Dendritic cell treated with granulocyte-macrophage colony-stimulating factor and Interleukin-4, amounts not matched to agents 40 ng/mL and 50 ng/mL, for 4 days (primary cell): ENCODE results near the gene SOX8.

Experiments used
- H3K27ac Mint-ChIP-seq: one replicate; pipeline ENCODE4 v1.8.0; 2022; ENCODE audit warnings: mild to moderate bottlenecking, mixed read lengths
- H3K27me3 Mint-ChIP-seq: one replicate; pipeline ENCODE4 v1.8.0; 2022; ENCODE audit warnings: mild to moderate bottlenecking, mixed read lengths
- H3K36me3 Mint-ChIP-seq: one replicate; pipeline ENCODE4 v1.8.0; 2022; ENCODE audit warnings: low read depth, mixed read lengths
- H3K4me1 Mint-ChIP-seq: one replicate; pipeline ENCODE4 v1.8.0; 2022; ENCODE audit warnings: low read depth, mixed read lengths
- H3K4me3 Mint-ChIP-seq: one replicate; pipeline ENCODE4 v1.8.0; 2022; ENCODE audit warnings: mild to moderate bottlenecking, moderate library complexity, mixed read lengths
- H3K9me3 Mint-ChIP-seq: one replicate; pipeline ENCODE4 v1.8.0; 2022; ENCODE audit warnings: mixed read lengths
- intact Hi-C: fragments of 100-400 bp; cut with micrococcal nuclease; formaldehyde crosslinking; loops from one replicate; pipeline ENCODE4 v1.15.0; 2022

SOX8 gene

DNA sequence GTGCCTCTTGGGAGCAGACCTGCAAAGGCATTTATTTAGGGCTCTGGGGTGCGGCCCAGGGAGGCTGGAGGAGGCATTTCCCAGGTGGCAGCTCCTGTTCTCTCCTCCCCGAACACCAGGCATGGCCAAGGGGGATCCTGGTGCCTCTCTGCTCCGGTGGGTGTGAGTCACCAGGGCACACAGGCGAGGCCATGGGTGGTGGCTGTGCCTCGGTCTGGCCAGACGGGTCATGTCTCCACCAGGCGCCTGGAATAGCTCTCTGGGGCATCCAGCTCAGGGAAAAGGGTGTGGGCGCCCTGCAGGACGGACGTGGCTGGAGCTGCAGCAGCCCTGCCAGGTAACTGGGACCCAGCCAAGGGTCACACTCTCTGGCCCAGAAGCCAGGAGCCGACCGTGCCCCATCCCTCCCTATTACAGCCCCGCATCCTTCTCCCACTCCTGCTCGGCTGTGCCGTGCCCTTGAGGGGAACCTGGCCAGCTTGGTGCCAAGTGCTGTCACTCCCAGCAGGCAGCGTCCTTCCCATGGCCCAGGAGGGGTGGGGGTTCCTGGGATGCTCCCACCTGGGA lies 25.8 kb downstream of the SOX8 start:
- H3K27ac Mint-ChIP-seq, result no peak overlapping the region
- no peaks in the 10 kb centered on the region for H3K4me1 Mint-ChIP-seq
- intact Hi-C loops, result no loop called here
- H3K27me3 Mint-ChIP-seq, result peaks cover 24% of the 10 kb centered on the region
- H3K36me3 Mint-ChIP-seq, result no peaks in the 10 kb centered on the region
- no peak overlapping the region for H3K4me3 Mint-ChIP-seq
- H3K9me3 Mint-ChIP-seq, result no peaks in the 10 kb centered on the region

DNA sequence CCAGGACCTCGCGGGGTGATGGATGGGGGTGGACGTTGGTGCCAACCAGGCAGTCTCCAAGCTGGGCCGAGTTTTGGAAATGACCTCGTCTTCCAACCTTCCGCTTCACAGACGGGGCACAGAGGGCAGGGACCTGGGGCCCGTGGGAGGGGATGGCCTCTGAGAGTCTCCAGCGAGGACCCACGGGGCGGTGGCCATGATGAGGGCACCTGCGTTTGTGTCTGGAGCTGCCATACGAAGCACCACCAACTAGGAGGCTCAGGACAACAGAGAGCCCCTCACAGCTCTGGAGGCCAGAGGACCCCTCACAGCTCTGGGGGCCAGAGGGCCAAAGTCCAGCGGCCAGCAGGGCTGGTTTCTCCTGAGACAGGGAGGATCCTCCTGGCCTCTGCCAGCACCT lies 26.5 kb downstream of the SOX8 start:
- intact Hi-C loops, result no loop called here
- H3K4me3 Mint-ChIP-seq, result no peak overlapping the region

DNA sequence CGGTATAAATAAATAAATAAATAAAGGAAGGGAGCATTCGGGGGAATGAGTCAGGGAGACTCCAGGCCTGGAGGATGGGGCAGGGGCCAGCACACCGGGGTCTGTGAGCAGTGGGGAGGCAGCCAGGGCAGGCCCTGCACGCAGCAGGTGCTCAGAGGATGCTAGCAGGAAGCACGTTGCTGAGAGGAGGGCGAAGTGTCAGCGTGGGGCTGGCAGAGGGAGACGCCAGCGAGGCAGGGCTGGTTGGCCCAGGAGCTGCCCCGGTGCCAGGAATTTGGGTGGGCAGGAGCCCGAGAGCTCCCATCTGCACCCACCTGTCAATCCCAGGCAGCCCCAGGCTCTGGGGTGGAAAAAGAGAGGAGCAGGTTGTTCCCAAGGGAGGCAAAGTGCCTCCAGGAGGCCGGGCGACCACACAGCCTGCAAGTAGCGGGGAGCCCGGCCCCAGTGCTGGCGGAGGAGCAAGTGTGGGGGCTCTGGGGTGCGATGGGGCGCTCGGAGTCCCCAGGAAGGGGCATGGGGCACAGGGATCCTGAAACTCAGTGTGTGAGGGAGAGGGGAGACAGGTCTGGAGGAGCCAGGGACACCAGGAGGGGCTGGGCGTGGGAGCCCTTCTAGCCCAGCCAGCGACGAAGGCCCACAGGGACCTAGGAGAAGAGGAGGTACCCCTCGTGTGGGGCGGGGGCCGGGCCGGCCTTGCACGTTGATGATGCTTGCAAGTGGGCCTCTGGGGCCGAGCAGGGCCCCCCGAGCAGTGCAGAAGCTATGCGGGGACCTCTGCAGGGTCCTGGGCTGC lies 28.0 kb downstream of the SOX8 start:
- no peak overlapping the region for H3K27ac Mint-ChIP-seq
- H3K9me3 Mint-ChIP-seq, result no peaks in the 10 kb centered on the region
- H3K4me3 Mint-ChIP-seq, result no peak overlapping the region
- H3K4me1 Mint-ChIP-seq, result no peaks in the 10 kb centered on the region
- peaks cover 21% of the 10 kb centered on the region for H3K27me3 Mint-ChIP-seq
- H3K36me3 Mint-ChIP-seq, result no peaks in the 10 kb centered on the region
- intact Hi-C loops, result no loop called here

More for the DNA sequence above, 26.5 kb downstream of the SOX8 start:
- Mint-ChIP-seq H3K36me3 (no peaks in the 10 kb centered on the region), H3K4me1 (no peaks in the 10 kb centered on the region), H3K27ac (no peak overlapping the region), H3K9me3 (no peaks in the 10 kb centered on the region), H3K27me3 (peaks cover 24% of the 10 kb centered on the region)

DNA sequence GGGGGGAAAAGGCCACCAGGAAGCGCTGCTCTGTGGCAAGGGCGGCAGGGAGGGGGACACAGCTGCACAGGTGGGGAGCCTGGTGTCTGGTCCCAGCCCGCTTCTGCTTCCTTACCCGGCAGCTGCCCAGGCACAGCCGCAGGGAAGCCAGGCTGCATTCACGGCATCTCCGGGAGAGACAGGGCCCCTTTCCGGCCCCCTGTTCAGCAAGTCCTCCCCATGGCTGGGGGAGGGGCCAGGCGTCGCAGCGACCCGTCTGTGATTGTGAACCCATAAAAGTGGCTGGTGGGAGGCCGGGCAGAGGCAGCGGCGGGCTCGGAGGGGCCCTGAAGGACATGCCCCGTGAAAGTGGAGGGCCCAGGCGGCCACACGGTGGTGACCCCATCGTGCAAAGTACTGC lies 28.7 kb downstream of the SOX8 start:
- peaks cover 21% of the 10 kb centered on the region for H3K27me3 Mint-ChIP-seq
- H3K4me1 Mint-ChIP-seq, result no peaks in the 10 kb centered on the region
- H3K9me3 Mint-ChIP-seq, result no peaks in the 10 kb centered on the region
- no peak overlapping the region for H3K27ac Mint-ChIP-seq
- no peak overlapping the region for H3K4me3 Mint-ChIP-seq
- intact Hi-C loops, result no loop called here
- H3K36me3 Mint-ChIP-seq, result no peaks in the 10 kb centered on the region

DNA sequence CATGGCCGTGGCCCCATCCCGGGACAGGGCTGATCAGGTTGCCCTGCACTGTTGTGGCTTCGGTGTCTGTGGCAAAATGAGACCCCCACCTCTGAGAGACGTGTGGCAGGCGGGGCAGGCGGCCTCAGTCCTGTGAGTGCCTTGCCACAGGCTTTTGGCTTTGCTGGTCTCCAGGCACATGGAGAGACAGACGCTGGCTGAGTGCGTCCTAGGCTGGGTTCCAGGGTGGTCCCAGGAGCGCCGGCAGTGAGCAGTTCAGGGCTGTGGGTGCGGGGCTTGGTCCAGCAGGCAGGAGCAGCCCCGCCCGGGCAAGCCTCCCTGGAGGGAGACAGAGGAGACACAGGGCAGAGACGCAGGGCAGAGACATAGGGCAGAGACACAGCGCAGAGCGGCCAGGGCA lies 29.2 kb downstream of the SOX8 start:
- Mint-ChIP-seq H3K4me1 (no peaks in the 10 kb centered on the region), H3K9me3 (no peaks in the 10 kb centered on the region), H3K36me3 (no peaks in the 10 kb centered on the region), H3K27ac (no peak overlapping the region), H3K4me3 (no peak overlapping the region), H3K27me3 (peaks cover 21% of the 10 kb centered on the region)
- intact Hi-C loops, result no loop called here

DNA sequence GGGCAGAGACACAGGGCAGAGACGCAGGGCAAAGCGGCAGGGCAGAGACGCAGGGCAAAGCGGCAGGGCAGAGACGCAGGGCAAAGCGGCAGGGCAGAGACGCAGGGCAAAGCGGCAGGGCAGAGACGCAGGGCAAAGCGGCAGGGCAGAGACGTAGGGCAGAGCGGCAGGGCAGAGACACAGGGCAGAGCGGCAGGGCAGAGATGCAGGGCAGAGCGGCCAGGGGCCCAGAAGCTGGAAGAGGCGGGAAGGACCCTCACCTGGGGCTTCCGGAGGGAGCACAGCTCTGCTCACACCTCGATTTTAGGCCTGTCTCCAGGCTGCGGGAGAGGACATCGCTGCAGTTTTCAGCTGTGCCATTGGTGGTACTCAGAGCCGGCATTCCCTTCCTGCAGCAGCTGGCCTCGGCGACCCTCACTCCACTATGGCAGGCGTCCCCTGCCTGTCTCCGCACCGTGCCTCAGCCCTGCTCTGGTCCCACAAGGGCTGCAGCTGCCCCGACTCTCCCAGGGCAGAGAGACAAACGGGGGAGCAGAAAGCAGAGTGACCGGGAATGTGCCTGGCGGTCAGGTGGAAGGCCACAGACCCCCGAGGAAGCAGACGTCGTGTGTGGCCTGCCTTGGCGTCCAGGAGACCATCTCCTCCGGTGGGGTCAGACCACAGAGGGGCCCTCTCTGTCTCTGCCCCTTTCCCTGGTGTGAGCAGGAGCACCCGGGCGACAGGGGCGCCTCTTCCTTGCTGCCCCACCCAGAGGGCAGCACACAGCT lies 29.9 kb downstream of the SOX8 start:
- Mint-ChIP-seq H3K4me3 (no peak overlapping the region), H3K27ac (no peak overlapping the region)

DNA sequence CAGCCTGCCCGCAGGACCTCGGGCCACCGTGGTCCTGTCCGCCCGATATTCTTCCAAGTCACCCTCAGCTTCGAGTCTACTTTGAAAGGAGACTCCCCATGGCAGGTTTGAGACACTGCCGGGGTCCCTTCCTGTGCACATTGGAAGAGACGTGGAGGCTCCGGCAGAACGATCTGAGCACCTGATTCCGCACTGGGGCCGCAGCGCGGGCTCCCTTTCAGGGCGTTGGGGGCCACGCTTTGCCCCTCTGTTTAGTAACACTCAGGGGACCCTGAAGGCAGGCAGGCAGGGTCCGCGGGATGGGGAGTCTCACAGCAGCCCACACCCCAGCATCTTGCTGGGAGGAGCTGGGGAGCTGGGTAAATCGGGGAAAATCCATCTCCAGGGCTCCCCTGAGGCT lies 30.6 kb downstream of the SOX8 start:
- no peak overlapping the region for H3K4me3 Mint-ChIP-seq
- no peaks in the 10 kb centered on the region for H3K4me1 Mint-ChIP-seq
- intact Hi-C loops, result no loop called here
- H3K9me3 Mint-ChIP-seq, result no peaks in the 10 kb centered on the region
- H3K27ac Mint-ChIP-seq, result no peak overlapping the region
- H3K36me3 Mint-ChIP-seq, result no peaks in the 10 kb centered on the region
- H3K27me3 Mint-ChIP-seq, result peaks cover 21% of the 10 kb centered on the region

More for the DNA sequence above, 29.9 kb downstream of the SOX8 start:
- intact Hi-C loops, result no loop called here
- H3K36me3 Mint-ChIP-seq, result no peaks in the 10 kb centered on the region
- H3K9me3 Mint-ChIP-seq, result no peaks in the 10 kb centered on the region
- H3K4me1 Mint-ChIP-seq, result no peaks in the 10 kb centered on the region
- peaks cover 21% of the 10 kb centered on the region for H3K27me3 Mint-ChIP-seq

DNA sequence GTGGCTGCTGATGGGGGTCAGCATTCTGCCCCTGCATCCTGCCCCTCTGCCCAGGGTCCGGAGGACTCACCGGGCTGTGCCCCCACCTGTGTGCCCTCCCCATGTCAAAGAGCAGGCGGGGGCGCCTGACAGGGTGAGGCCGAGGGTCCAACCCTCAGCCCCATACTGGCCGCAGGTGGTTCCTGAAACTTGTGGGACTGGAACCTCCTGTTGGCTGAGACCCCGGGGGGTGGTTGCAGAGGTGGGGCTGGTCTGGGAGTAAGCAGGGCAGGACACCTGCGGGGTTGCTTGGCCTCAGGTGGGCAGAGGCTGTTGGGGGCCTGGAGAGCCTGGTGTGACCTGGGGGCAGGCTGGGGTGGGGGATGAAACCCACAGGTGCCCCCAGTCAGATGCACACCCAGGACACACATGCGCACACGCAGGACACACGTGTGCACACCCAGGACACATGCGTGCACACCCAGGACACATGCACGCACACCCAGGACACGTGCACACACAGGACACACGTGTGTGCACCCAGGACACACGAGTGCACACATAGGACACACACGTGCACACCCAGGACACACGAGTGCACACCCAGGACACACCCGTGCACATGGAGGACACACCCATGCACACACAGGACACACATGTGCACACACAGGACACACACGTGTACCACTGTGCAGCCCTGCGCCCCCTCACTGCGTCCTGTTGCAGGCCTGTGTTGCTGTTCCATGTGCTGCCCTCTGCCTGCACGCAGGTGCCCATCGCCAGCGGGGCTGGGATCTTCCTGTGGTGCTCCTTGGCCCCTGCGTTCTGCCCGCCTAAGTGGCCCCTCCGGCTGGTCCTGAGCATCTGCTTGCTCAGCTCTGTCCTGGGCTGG lies 31.4 kb downstream of the SOX8 start:
- no peaks in the 10 kb centered on the region for H3K4me1 Mint-ChIP-seq
- H3K27ac Mint-ChIP-seq, result no peak overlapping the region
- intact Hi-C loops, result no loop called here
- peaks cover 21% of the 10 kb centered on the region for H3K27me3 Mint-ChIP-seq
- H3K4me3 Mint-ChIP-seq, result no peak overlapping the region
- H3K36me3 Mint-ChIP-seq, result no peaks in the 10 kb centered on the region
- H3K9me3 Mint-ChIP-seq, result no peaks in the 10 kb centered on the region

DNA sequence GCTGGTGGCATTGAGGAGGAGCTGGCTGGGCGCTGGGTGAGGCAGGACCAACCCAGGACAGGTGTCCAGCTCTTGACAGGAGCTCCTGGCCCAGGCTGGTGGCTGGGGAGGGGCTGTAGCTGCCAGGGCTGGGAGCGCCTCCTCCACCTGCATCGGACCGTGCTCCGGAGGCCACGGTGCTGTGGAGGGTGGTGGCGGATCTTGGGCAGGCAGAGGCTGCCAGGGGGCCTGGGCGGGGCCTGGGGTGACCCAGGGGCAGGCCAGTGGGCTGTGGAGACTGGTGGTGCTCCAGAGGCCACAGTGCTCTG lies 32.0 kb downstream of the SOX8 start:
- Mint-ChIP-seq H3K36me3 (no peaks in the 10 kb centered on the region), H3K9me3 (no peaks in the 10 kb centered on the region), H3K4me3 (no peak overlapping the region), H3K27ac (no peak overlapping the region), H3K27me3 (peaks cover 20% of the 10 kb centered on the region), H3K4me1 (no peaks in the 10 kb centered on the region)
- intact Hi-C loops, result no loop called here

DNA sequence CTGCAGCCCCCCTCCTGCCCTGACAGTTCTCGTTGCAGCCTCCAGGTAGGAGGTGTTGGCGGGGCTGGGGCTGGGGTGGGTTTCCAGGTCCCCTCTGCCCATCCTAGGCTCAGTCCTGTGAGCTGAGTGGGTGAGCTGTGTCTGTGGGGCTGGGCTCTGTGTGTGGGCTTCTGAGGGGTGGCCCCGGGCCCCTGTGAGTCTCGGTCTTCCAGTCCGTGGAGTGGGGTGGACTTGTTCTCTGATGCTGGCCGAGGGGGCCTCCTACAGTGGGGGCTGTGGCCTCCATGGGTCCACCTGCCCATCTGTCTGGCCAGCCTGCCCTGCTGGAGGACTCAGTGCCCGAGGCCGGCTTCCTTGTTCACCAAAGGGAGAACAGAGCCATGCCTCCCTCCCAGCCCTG lies 32.7 kb downstream of the SOX8 start:
- Mint-ChIP-seq H3K36me3 (no peaks in the 10 kb centered on the region), H3K4me3 (no peak overlapping the region), H3K27me3 (peaks cover 16% of the 10 kb centered on the region), H3K4me1 (no peaks in the 10 kb centered on the region), H3K9me3 (no peaks in the 10 kb centered on the region), H3K27ac (no peak overlapping the region)
- intact Hi-C loops, result no loop called here

DNA sequence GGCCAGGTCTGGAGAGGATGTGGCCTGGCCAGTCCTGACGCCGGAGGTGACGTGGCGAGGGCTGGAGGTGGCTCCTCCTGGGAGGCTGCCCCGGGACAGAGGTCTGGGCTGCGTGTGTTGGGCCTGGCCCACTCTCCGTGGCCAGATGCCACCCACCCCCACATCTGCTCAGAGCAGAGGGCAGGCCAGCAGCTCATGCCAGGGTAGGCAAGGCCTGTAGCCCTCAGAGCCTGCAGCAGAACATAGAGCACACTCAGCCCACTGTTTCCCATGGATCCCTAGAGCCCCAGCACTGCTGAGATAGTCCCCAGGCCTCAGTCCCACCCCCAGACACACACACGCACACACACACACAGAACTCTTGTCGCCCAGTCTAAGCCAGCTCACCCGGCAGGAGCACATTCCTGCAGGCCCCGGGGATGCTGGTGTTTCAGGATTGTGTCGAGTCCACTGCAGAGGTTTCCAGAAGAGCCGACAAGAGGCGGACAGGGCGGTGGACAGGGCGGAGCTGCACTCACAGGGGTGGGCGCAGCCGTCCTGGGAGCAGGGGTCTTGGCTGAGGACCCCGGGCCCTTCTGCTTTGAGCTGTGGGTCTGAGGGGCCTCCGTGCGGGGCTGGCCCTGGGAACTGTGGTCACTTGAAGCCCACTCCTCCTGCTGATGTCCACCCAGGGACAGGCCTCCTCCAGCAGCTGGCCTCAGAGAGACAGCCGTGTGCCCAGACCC lies 33.4 kb downstream of the SOX8 start:
- Mint-ChIP-seq H3K36me3 (no peaks in the 10 kb centered on the region), H3K4me3 (no peak overlapping the region), H3K27me3 (peaks cover 9% of the 10 kb centered on the region), H3K9me3 (no peaks in the 10 kb centered on the region), H3K27ac (no peak overlapping the region), H3K4me1 (no peaks in the 10 kb centered on the region)
- intact Hi-C loops, result no loop called here

DNA sequence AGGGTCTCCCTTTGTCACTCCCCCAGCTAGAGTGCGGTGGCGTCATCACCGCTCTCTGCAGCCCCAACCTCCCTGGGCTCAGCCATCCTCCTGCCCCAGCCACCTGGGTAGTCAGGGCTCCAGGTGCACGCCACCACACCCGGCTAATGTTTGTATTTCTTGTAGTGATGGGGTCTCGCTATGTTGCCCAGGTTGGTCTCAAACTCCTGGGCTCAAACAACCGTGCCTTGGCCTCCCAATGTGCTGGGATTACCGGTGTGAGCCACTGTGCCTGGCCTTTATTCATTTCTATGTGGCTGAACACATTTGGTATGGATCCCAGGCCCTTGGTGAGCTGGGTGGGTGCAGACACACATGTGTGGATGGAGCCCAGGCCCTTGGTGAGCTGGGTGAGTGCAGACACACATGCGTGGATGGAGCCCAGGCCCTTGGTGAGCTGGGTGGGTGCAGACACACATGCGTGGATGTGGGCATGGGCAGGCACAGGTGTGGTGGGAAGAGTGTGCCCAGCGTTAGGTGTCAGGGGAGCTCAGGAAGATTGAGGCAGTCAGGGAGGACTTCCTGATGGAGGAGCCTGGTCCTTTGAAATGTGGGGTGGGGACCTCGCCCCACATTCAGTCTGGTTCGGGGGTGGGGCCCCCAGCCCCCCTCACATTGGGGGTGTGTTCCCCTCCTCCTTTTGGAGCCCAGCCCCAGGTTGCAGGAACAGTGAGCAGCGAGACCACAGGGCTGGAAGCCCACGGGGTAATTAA lies 37.1 kb downstream of the SOX8 start:
- Mint-ChIP-seq H3K4me3 (no peak overlapping the region), H3K27ac (no peak overlapping the region), H3K4me1 (no peaks in the 10 kb centered on the region), H3K9me3 (no peaks in the 10 kb centered on the region), H3K36me3 (no peaks in the 10 kb centered on the region), H3K27me3 (no peaks in the 10 kb centered on the region)
- intact Hi-C loops, result no loop called here
